DOHH2 (cell line): ENCODE data around the gene NPBWR2.

Experiments
- H3F3A ChIP-seq: fragments of 200-600 bp; sonication (generic), shearing (Covaris generic); 2 replicates; pipeline ENCODE4 v1.6.0; 2016; ENCODE audit warnings: antibody characterized with exemption, mild to moderate bottlenecking; ENCODE audit not compliant: control insufficient read depth, insufficient read depth
- H3K27ac ChIP-seq: fragments of 200-600 bp; sonication (generic); 2 replicates; pipeline ENCODE4 v1.5.1; 2014; ENCODE audit warnings: low read depth, mild to moderate bottlenecking, low read length, moderate library complexity
- H3K27me3 ChIP-seq: fragments of 200-600 bp; sonication (generic); 2 replicates; pipeline ENCODE4 v1.6.1; 2014; ENCODE audit warnings: mild to moderate bottlenecking, low read length, mixed read lengths; ENCODE audit not compliant: control insufficient read depth
- H3K36me3 ChIP-seq: fragments of 200-600 bp; sonication (generic); 2 replicates; pipeline ENCODE4 v1.6.1; 2014; ENCODE audit warnings: mild to moderate bottlenecking, low read length, moderate library complexity, mixed read lengths; ENCODE audit not compliant: control insufficient read depth
- H3K4me1 ChIP-seq: fragments of 200-600 bp; sonication (generic); 2 replicates; pipeline ENCODE4 v1.6.1; 2014; ENCODE audit warnings: mild to moderate bottlenecking, low read length, mixed read lengths; ENCODE audit not compliant: control insufficient read depth
- H3K4me2 ChIP-seq: fragments of 200-600 bp; sonication (generic); 2 replicates; pipeline ENCODE4 v1.6.0; 2014; ENCODE audit warnings: mild to moderate bottlenecking, low read length, moderate library complexity
- H3K4me3 ChIP-seq: fragments of 200-600 bp; sonication (generic); 2 replicates; pipeline ENCODE4 v1.5.1; 2014; ENCODE audit warnings: mild to moderate bottlenecking, low read length, mixed read lengths
- H3K79me2 ChIP-seq: fragments of 200-600 bp; sonication (generic); 2 replicates; pipeline ENCODE4 v1.6.1; 2014; ENCODE audit warnings: mild to moderate bottlenecking, low read length, mixed read lengths; ENCODE audit not compliant: control insufficient read depth
- H3K9me2 ChIP-seq: fragments of 200-600 bp; sonication (generic); replicated peaks from 2 replicates; pipeline ENCODE4 v1.6.1; 2014; ENCODE audit warnings: mild to moderate bottlenecking, low read length, mixed read lengths; ENCODE audit not compliant: control insufficient read depth
- H3K9me3 ChIP-seq: fragments of 200-600 bp; sonication (generic); 2 replicates; pipeline ENCODE4 v1.6.1; 2014; ENCODE audit warnings: antibody characterized with exemption, low read length, mixed read lengths; ENCODE audit not compliant: control insufficient read depth, insufficient read depth
- H4K20me1 ChIP-seq: fragments of 200-600 bp; sonication (generic); 2 replicates; pipeline ENCODE4 v1.6.0; 2014; ENCODE audit warnings: low read depth, mild to moderate bottlenecking, antibody characterized with exemption, low read length, moderate library complexity; ENCODE audit not compliant: control insufficient read depth, insufficient read depth
- CTCF ChIP-seq: fragments of 200-600 bp; sonication (generic); IDR thresholded peaks from one replicate; pipeline ENCODE4 v1.5.1; 2014; ENCODE audit warnings: antibody characterized with exemption, mild to moderate bottlenecking, low read depth, low read length; ENCODE audit not compliant: poor library complexity, severe bottlenecking
- EZH2phosphoT487 ChIP-seq: fragments of 200-600 bp; sonication (generic); IDR thresholded peaks from 2 replicates; pipeline ENCODE4 v1.6.1; 2017; ENCODE audit warnings: borderline replicate concordance, mild to moderate bottlenecking, antibody characterized with exemption, low read length, moderate library complexity, mixed read lengths

Gene NPBWR2

GRCh38 chr20:64140061-64140931, 32.9 kb upstream of the NPBWR2 start:
- Histone ChIP-seq H3F3A (no peaks in the 10 kb centered on the region), H3K9me3 (peaks cover 19% of the 10 kb centered on the region), H3K36me3 (no peaks in the 10 kb centered on the region), H3K27me3 (peaks cover 9% of the 10 kb centered on the region), H4K20me1 (no peaks in the 10 kb centered on the region), H3K27ac (no peak overlapping the region), H3K9me2 (no peaks in the 10 kb centered on the region), H3K4me3 (no peak overlapping the region), H3K4me2 (no peak overlapping the region), H3K79me2 (no peaks in the 10 kb centered on the region), H3K4me1 (peaks cover 10% of the 10 kb centered on the region)
- no peak for TF ChIP-seq EZH2phosphoT487
- TF ChIP-seq CTCF = no peak

- no peak overlapping the region for H3K4me3 ChIP-seq
- no peak overlapping the region for H3K27ac ChIP-seq
- H3K4me2 ChIP-seq = no peak overlapping the region
- H3K36me3 ChIP-seq = no peaks in the 10 kb centered on the region
- peaks cover 9% of the 10 kb centered on the region for H3K27me3 ChIP-seq
- H3K4me1 ChIP-seq = peaks cover 10% of the 10 kb centered on the region
- peaks cover 10% of the 10 kb centered on the region for H3K9me3 ChIP-seq
- TF ChIP-seq CTCF (no peak), EZH2phosphoT487 (no peak)
- H3K79me2 ChIP-seq = no peaks in the 10 kb centered on the region
- no peaks in the 10 kb centered on the region for H3K9me2 ChIP-seq
- no peaks in the 10 kb centered on the region for H3F3A ChIP-seq
- no peaks in the 10 kb centered on the region for H4K20me1 ChIP-seq
Observed at GRCh38 chr20:64139199-64140060, 32.1 kb upstream of the NPBWR2 start.

GRCh38 chr20:64138276-64138815, 31.0 kb upstream of the NPBWR2 start:
- peaks cover 9% of the 10 kb centered on the region for H3K27me3 ChIP-seq
- peaks cover 7% of the 10 kb centered on the region for H3F3A ChIP-seq
- no peak overlapping the region for H3K27ac ChIP-seq
- H3K9me2 ChIP-seq = no peaks in the 10 kb centered on the region
- no peaks in the 10 kb centered on the region for H3K9me3 ChIP-seq
- TF ChIP-seq EZH2phosphoT487 (no peak), CTCF (no peak)
- H3K4me3 ChIP-seq = no peak overlapping the region
- H3K36me3 ChIP-seq = no peaks in the 10 kb centered on the region
- H3K4me1 ChIP-seq = peaks cover 10% of the 10 kb centered on the region
- no peak overlapping the region for H3K4me2 ChIP-seq
- no peaks in the 10 kb centered on the region for H4K20me1 ChIP-seq
- H3K79me2 ChIP-seq = no peaks in the 10 kb centered on the region
